NCI-H187 (cell line): ENCODE measurements around the gene SPAM1.
"Not testable (repeated sequence)": the region's sequence is repeated elsewhere in the genome, so short reads cannot be mapped to it uniquely, and the experiment has no call there.

Source experiments
- DNase-seq, 2 experiments: peaks; one replicate each; lab custom pipeline; 2025; lab: John Stamatoyannopoulos, UW

The SPAM1 gene

GRCh38 chr7:123958186-123958703 lies 33.2 kb downstream of the SPAM1 start:
- DNase-seq, result no peak

GRCh38 chr7:123961771-123962170 lies 36.7 kb downstream of the SPAM1 start:
- DNase-seq, result peak; percentile 52 to 66

- DNase-seq, result no peak
Measured at GRCh38 chr7:123966936-123967335, 41.9 kb downstream of the SPAM1 start.

DNA sequence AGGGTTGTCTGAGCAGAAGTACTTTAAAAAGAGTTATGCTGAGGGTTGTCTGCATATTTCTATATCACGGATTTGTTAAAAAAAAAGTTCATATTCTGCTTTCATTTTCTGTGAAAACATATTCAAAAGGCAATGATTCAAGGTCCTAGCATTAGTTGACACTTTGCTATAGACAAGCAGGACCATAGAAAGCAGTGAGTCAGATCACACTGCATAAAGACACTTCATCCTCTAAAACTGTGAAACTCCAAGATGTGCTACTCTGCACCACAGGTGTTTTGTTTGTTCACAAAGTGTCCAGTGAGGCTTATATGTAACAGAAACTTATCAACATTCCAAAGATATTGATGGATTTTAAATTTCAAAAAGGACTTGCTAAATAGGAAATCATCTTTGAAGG lies 47.0 kb downstream of the SPAM1 start:
- DNase-seq, result no peak

- DNase-seq, result no peak
Measured at GRCh38 chr7:123972831-123973230, 47.8 kb downstream of the SPAM1 start.

DNA sequence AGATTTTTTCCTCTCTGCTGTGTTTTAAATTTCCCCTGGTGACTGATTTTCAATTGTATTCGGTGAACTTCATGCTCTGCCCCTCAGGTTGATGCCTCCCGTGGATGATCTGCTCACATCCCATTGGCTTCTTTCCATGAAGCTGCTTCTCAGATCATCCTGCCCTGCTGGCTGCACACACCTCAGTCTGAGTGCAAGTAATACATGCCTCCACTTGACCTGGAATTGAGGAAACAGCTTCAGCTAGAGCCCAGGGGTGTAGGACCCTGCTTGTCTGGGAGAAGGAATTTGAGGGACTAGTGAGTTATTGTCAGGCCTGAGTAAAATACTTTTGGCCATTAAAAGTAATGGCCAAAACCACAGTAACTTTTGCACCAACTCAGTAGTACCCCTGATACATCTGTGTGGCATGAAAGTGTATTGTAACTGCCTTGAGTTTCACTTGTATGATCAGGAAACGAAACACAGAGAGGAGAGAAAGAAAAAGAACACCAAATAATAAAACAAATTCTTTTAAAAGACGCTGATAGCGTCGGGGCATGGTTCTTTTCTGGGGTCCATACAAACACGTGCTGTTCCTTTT lies 49.4 kb downstream of the SPAM1 start:
- no peak for DNase-seq

DNA sequence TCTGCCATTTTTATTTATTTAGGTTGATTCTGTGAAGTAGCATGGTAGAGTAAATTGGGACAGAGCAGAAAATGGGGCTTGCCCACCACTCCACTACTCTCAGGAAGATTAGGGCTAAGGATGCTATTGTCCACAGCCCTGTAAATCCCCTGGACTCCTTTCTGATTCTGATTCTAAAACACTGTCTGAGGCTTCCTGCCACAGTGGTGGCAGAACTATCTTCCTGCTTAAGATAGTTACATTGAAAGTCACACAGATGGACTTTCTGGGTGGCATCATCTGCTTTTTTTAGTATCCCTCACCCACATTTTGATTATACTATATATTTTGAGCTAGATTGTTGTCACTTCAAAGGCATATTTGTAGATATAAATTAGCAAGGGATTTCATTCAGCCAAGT lies 50.0 kb downstream of the SPAM1 start:
- no peak for DNase-seq

GRCh38 chr7:123977081-123977480 lies 52.0 kb downstream of the SPAM1 start:
- DNase-seq, result no peak

DNA sequence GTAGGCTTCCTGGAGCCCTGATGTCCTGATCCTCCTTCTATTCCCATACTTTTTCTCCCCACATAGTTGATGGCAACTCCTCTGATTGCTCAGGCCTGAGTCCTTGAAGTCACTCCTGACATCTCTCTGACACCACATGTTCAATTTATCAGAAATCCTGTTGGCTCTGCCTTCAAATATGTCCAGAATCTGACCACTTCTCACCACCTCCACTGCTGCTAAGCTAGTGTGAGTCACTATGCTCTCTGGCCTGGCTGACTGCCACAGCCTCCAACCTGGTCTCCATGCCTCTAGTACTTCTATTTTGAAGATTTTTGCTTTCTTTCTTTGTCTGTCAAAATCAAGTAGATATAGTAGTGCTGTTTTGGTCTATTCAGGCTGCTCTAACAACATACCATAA lies 54.8 kb downstream of the SPAM1 start:
- no peak for DNase-seq

- DNase-seq, result no peak
Measured at GRCh38 chr7:123987445-123987844, 62.4 kb downstream of the SPAM1 start.

DNA sequence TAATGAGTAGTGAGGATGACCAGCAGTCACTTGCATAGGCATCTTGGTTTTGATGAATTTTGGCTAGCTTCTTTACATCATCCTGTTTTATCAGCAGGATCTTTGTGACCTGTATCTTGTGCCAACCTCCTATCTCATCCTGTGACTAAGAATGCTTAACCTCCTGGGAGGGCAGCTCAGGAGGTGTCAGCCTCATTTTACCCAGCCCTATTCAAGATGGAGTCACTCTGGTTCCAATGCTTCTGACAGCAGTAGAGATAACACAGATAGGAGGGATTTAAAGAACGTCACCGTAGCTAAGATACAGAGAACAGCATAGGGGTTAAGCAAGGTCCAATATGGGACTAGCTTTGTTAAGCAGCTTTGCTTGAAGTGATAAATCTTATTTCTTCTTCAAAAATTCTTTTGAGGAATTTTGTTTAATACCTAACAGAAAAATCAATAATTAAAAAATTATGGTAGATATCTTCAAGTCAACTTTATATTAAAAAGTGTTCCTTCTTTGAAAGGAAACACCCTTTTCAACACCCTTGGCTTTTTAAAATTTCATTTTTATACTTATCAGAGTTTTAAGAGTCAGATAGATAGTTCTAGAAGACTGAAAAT lies 68.0 kb downstream of the SPAM1 start:
- no peak for DNase-seq

DNA sequence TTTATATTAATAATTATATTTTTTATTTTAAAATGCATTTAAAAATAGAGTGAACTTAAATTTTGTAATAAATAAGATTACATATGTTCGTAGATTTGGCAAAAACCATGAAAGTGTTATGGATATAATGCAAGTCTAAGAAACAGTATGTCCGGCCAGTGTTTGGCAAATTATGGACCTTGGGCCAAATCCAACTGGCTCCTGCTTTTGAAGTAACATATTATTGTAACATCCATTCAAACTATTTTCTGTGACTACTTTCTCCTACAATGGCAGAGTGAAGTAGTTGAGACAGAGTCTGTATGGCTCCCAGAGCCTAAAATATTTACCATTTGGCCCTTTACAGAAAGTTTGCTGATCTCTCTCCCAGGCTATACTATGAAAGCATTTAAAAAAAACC lies 69.0 kb downstream of the SPAM1 start:
- no peak for DNase-seq

- DNase-seq, result no peak
Measured at GRCh38 chr7:123994449-123994848, 69.4 kb downstream of the SPAM1 start.

GRCh38 chr7:123995617-123996326 lies 70.7 kb downstream of the SPAM1 start:
- no peak for DNase-seq

DNA sequence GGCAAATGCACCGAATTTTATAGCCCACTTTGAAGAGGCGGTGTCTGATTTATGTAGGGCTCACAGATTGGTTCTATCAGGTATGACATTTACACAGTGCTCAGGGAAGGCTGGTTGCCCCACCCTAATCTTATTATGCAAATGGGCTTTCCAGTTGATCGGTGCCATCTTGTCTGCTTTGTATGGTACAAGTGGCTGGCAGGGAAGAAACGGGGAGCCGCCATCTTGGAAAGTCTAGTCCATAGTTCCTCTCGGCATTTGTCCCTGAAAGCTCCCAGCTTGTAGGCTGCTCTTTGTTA lies 71.2 kb downstream of the SPAM1 start:
- no peak for DNase-seq

DNA sequence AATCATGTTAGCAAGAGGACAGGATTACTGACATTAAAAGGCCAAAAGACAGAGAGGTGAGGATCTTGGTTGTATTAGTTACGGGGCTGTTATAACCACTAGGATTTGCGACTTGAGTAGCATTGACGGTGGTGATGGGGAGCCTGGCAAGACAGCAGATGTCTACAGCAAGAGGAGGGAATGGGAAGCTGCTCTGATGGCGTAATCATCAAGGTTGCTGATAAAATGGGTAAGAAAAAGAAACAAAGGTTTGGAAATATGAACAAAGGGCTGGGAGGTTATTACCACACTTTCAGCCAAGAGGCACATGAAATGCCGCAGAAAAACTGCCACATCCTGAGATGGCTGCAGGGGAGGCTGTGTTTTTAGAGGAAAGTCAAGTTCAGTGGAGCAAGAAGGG lies 73.9 kb downstream of the SPAM1 start:
- DNase-seq, result no peak

DNA sequence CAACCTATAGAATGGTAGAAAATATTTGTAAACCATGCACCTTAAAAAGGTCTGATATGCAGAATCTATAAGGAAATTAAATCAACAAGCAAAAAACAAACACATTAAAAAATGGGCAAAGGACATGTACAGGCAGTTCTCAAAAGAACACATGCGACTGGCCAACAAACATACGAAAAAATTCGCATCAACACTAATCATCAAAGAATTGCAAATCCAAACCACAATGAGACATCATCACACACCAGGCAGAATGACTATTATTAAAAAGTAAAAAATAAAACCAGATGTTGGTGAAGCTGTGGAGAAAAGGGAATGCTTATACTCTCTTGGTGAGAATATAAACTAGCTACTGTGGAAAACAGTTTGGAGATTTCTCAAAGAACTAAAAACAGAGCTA lies 74.7 kb downstream of the SPAM1 start:
- no peak for DNase-seq

DNA sequence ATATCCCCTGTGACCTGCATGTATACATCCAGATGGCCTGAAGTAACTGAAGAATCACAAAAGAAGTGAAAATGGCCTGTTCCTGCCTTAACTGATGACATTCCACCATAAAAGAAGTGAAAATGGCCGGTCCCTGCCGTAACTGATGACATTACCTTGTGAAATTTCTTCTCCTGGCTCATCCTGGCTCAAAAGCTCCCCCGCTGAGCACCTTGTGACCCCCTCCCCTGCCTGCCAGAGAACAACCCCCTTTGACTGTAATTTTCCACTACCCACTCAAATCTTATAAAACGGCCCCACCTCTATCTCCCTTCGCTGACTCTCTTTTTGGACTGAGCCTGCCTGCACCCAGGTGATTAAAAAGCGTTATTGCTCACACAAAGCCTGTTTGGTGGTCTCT lies 83.3 kb downstream of the SPAM1 start:
- DNase-seq, result not testable (repeated sequence)

DNA sequence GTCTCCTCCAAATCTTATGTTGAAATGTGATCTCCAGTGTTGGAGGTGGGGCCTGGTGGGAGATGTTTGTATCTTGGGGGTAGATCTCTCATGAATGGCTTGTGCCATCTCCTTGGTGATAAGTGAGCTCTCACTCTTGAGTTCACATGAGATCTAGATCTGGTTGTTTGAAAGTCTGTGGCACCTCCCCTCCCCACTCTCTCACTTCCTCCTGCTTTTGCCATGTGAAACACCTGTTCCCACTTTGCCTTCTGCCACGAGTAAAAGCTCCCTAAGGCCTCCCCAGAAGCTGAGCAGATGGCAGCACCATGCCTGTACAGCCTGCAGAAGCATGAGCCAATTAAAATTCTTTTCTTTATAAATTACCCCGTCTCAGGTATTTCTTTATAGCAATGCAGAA lies 84.3 kb downstream of the SPAM1 start:
- no peak for DNase-seq
